Panc1 (cell line): ENCODE measurements around the gene TMEM217.

Experiments used
- CTCF ChIP-seq: fragments of 450-650 bp; IDR thresholded peaks from 2 replicates; pipeline ENCODE4 v1.5.1; 2017; ENCODE audit warnings: mild to moderate bottlenecking
- POLR2AphosphoS5 ChIP-seq: IDR thresholded peaks from 2 replicates; pipeline ENCODE4 v1.6.1; 2012; ENCODE audit warnings: mild to moderate bottlenecking, low read depth, low read length, moderate library complexity
- REST ChIP-seq, 2 experiments: IDR thresholded peaks; 2 replicates each; pipeline ENCODE4 v1.6.1; 2011 to 2012; ENCODE audit warnings: low read depth in 2 of 2, control low read depth in 1 of 2, low read length in 1 of 2, mild to moderate bottlenecking in 1 of 2, moderate library complexity in 1 of 2; ENCODE audit not compliant: insufficient read depth in 1 of 2
- SIN3A ChIP-seq: IDR thresholded peaks from 2 replicates; pipeline ENCODE4 v1.6.1; 2012; ENCODE audit warnings: low read depth, mild to moderate bottlenecking, low read length, moderate library complexity, borderline replicate concordance; ENCODE audit not compliant: insufficient read depth
- TCF7L2 ChIP-seq: IDR thresholded peaks from 2 replicates; pipeline ENCODE4 v1.6.1; 2011; ENCODE audit warnings: mild to moderate bottlenecking, low read depth, low read length, inconsistent platforms

- TF ChIP-seq POLR2AphosphoS5: no peak
- no peak for TF ChIP-seq CTCF
- TF ChIP-seq REST (IDR thresholded peaks at IDR 0.05; ENCODE audit: insufficient read depth in 1 of 2, low read depth in 2 of 2, low read length in 1 of 2): no peak
- no peak for TF ChIP-seq TCF7L2
- no peak for TF ChIP-seq SIN3A
Measured at GRCh38 chr6:37230104-37230503, 27.8 kb downstream of the TMEM217 start.
